CD4-positive, alpha-beta T cell (primary cell): Measurements from ENCODE around the gene CAV2. TPM values are rescaled to one million over a fixed set of nuclear protein-coding genes. Genes with fewer than 3 reads are reported as not detected.

ENCODE experiments used
- ATAC-seq: fragments of 200-7000 bp; cut with Tn5 transposase; one replicate; pipeline ENCODE4 v1.10.0; 2022; ENCODE audit warnings: mild to moderate bottlenecking; ENCODE audit not compliant: poor library complexity
- CTCF ChIA-PET: fragments of 350-600 bp; sonication (Branson Sonifier 250); formaldehyde crosslinking; loops from one replicate; lab custom pipeline; 2021; ENCODE audit warnings: antibody characterized with exemption, inconsistent platforms; lab: Charles Lee
- POLR2A ChIA-PET: fragments of 350-600 bp; sonication (Branson Sonifier 250); formaldehyde crosslinking; loops from one replicate; lab custom pipeline; 2021; ENCODE audit warnings: antibody characterized with exemption, inconsistent platforms; lab: Charles Lee
- DNase-seq, 14 experiments: peaks; one replicate each; pipeline ENCODE4 v3.0.0-alpha.2; 2013 to 2020; ENCODE audit warnings: mixed read lengths in 2 of 14
- H3K27ac ChIP-seq, 2 donors: one replicate each; pipeline versions ENCODE4 v1.5.1 to v1.7.0; 2013; ENCODE audit warnings: low read length in 2 of 2, low read depth in 1 of 2, mild to moderate bottlenecking in 1 of 2
- H3K27me3 ChIP-seq, 2 experiments: 1 replicate in 1 of 2; 2 replicates in 1 of 2; pipeline versions ENCODE4 v1.6.1 to v1.7.0; 2013; ENCODE audit warnings: low read length in 2 of 2, control low read depth in 1 of 2, mild to moderate bottlenecking in 1 of 2, moderate library complexity in 1 of 2; ENCODE audit not compliant: insufficient read depth in 2 of 2, control insufficient read depth in 1 of 2
- H3K36me3 ChIP-seq: one replicate; pipeline ENCODE4 v1.6.1; 2013; ENCODE audit warnings: low read length, control low read depth; ENCODE audit not compliant: insufficient read depth
- H3K4me1 ChIP-seq: one replicate; pipeline ENCODE4 v1.6.1; 2013; ENCODE audit warnings: low read length, control low read depth; ENCODE audit not compliant: insufficient read depth
- H3K4me3 ChIP-seq: one replicate; pipeline ENCODE4 v1.5.1; 2013; ENCODE audit warnings: mild to moderate bottlenecking, low read length, moderate library complexity
- H3K9me3 ChIP-seq, 2 experiments: 1 replicate in 1 of 2; 2 replicates in 1 of 2; pipeline versions ENCODE4 v1.6.1 to v1.7.0; 2013; ENCODE audit warnings: low read length in 2 of 2, mild to moderate bottlenecking in 2 of 2, control low read depth in 1 of 2, moderate library complexity in 1 of 2; ENCODE audit not compliant: control insufficient read depth in 1 of 2, insufficient read depth in 1 of 2
- H3K27ac Mint-ChIP-seq: one replicate; pipeline ENCODE4 v1.8.0; 2020; ENCODE audit warnings: mixed read lengths
- H3K27me3 Mint-ChIP-seq: one replicate; pipeline ENCODE4 v1.8.0; 2021; ENCODE audit warnings: mixed read lengths
- H3K36me3 Mint-ChIP-seq: one replicate; pipeline ENCODE4 v1.8.0; 2021; ENCODE audit warnings: low read depth, mixed read lengths
- H3K4me1 Mint-ChIP-seq: one replicate; pipeline ENCODE4 v1.8.0; 2021; ENCODE audit warnings: low read depth, mixed read lengths
- H3K4me3 Mint-ChIP-seq: one replicate; pipeline ENCODE4 v1.8.0; 2020; ENCODE audit warnings: mild to moderate bottlenecking, mixed read lengths
- H3K9me3 Mint-ChIP-seq: one replicate; pipeline ENCODE4 v1.8.0; 2020; ENCODE audit warnings: mixed read lengths
- CTCF ChIP-seq: fragments of 200-600 bp; IDR thresholded peaks from one replicate; pipeline ENCODE4 v1.8.0; 2022; ENCODE audit warnings: antibody characterized with exemption, mild to moderate bottlenecking
- intact Hi-C, 2 experiments: fragments of 100-400 bp; cut with DNase I in 1 of 2; cut with micrococcal nuclease in 1 of 2; formaldehyde crosslinking; loops; one replicate each; pipeline versions ENCODE4 v1.15.1 to v1.9.0; 2023 to 2025; cut with DNase I, micrococcal nuclease
- total RNA-seq, 174 experiments: library from RNA in 2 of 174; stranded (reverse) in 2 of 174; gene quantifications; one replicate each; pipeline ENCODE4 v1.2.3 and lab custom pipeline; 2021 to 2026

The CAV2 gene
- total RNA-seq, 2 experiments from 2014 or later = not detected

GRCh38 chr7:116461500-116461899 lies 38.0 kb upstream of the CAV2 start:
- DNase-seq = no peak
- Mint-ChIP-seq H3K9me3 (no peaks in the 10 kb centered on the region), H3K4me1 (no peaks in the 10 kb centered on the region), H3K27me3 (peaks cover 11% of the 10 kb centered on the region), H3K4me3 (no peak overlapping the region), H3K36me3 (no peaks in the 10 kb centered on the region), H3K27ac (no peak overlapping the region)
- TF ChIP-seq CTCF = no peak
- ATAC-seq = no peak
- Histone ChIP-seq H3K36me3 (no peaks in the 10 kb centered on the region), H3K27ac (no peak overlapping the region), H3K4me1 (no peaks in the 10 kb centered on the region), H3K27me3 (no peaks in the 10 kb centered on the region), H3K4me3 (no peak overlapping the region), H3K9me3 (no peaks in the 10 kb centered on the region)
- intact Hi-C loops = no loop called here
- ChIA-PET CTCF (no interaction called here), POLR2A (no interaction called here)

DNA sequence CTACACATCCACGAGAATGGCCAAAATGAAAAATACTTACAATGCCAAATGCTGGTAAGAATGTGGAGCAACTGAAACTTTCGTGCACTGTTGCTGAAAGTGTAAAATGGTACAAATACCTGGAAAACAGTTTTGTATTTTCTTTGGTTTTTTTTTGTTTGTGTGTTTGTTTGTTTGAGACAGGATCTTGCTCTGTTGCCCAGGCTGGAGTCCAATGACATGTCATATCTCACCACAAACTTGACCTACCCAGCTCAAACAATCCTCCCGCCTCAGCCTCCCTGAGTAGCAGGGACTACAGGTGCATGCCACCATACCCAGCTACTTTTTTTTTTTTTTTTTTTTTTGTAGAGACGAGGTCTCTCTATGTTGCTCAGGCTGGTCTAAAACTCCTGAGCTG lies 35.6 kb upstream of the CAV2 start:
- ChIA-PET CTCF (no interaction called here), POLR2A (no interaction called here)
- Mint-ChIP-seq H3K27ac (no peak overlapping the region), H3K9me3 (no peaks in the 10 kb centered on the region), H3K4me1 (no peaks in the 10 kb centered on the region), H3K4me3 (no peak overlapping the region), H3K27me3 (peaks cover 13% of the 10 kb centered on the region), H3K36me3 (no peaks in the 10 kb centered on the region)
- Histone ChIP-seq H3K4me3 (no peak overlapping the region), H3K27ac (no peak overlapping the region), H3K27me3 (no peaks in the 10 kb centered on the region), H3K9me3 (no peaks in the 10 kb centered on the region), H3K4me1 (no peaks in the 10 kb centered on the region), H3K36me3 (no peaks in the 10 kb centered on the region)
- DNase-seq = no peak
- TF ChIP-seq CTCF = no peak
- ATAC-seq = no peak
- intact Hi-C loops = no loop called here

DNA sequence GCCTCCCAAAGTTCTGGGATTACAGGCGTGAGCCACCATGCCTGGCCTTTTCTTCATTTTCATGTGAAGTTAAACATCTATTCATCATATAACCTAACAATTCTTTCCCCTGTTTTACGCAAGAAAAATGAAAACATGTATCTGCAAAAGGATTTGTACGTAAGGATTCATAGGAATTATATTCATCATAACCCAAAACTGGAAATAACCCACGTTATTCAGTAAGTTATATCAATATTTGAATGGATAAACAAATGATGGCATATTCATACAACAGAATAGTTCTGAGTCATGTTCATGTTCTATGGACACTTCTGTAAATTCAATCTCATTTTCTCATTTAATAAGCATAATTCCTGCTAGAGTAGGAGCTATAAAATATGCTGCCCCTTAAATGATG lies 35.2 kb upstream of the CAV2 start:
- H3K4me3 ChIP-seq = no peak overlapping the region
- TF ChIP-seq CTCF = no peak
- H3K36me3 ChIP-seq = no peaks in the 10 kb centered on the region
- H3K4me1 ChIP-seq = no peaks in the 10 kb centered on the region
- H3K4me3 Mint-ChIP-seq = no peak overlapping the region
- intact Hi-C loops = no loop called here
- no peaks in the 10 kb centered on the region for H3K4me1 Mint-ChIP-seq
- H3K27ac Mint-ChIP-seq = no peak overlapping the region
- peaks cover 13% of the 10 kb centered on the region for H3K27me3 Mint-ChIP-seq
- POLR2A ChIA-PET = no interaction called here
- no peaks in the 10 kb centered on the region for H3K9me3 Mint-ChIP-seq
- H3K36me3 Mint-ChIP-seq = no peaks in the 10 kb centered on the region
- CTCF ChIA-PET = no interaction called here
- no peak for DNase-seq
- no peak overlapping the region for H3K27ac ChIP-seq
- ATAC-seq = no peak
- no peaks in the 10 kb centered on the region for H3K27me3 ChIP-seq
- no peaks in the 10 kb centered on the region for H3K9me3 ChIP-seq
